ENCODE results near the gene C19orf53. TPM values are rescaled to one million over a fixed set of nuclear protein-coding genes. Genes with fewer than 3 reads are reported as not detected.

Gene C19orf53
- total and polyA plus RNA-seq, 11 donors = 79.3 to 435 (median 99.4) TPM

DNA sequence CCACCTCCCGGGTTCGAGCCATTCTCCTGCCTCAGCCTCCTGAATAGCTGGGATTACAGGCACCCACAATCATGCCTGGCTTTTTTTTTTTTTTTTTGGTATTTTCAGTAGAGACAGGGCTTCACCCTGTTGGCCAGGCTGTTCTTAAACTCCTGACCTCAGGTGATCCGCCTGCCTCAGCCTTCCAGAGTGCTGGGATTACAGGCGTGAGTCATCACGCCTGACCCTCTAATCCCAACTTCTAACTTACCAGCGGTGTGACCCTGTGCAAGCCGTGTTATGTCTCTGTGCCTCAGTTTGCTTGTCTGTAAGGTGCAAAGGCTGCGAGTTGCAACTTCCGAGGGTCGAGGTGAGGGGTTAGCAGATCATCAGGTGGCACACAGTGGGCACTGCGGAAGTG lies 38.3 kb downstream of the C19orf53 start:
- 92 to 96% (median 95%) methylated on average over 11 of the region's 11 CpGs for WGBS, 4 donors
- no peak for DNase-seq
- peaks cover 0 to 3% (median 0%) of the 10 kb centered on the region in 12 donors for H3K4me1 ChIP-seq
- peaks cover 0 to 65% (median 32%) of the 10 kb centered on the region in 9 donors for H3K36me3 ChIP-seq
- H3K27ac ChIP-seq = no peak overlapping the region
- H3K4me3 ChIP-seq = no peak overlapping the region
- H3K27me3 ChIP-seq = no peaks in the 10 kb centered on the region
- intact Hi-C loops (cut with DNase I) = no loop called here
- ATAC-seq = no peak
- TF ChIP-seq CTCF (IDR thresholded peaks at IDR 0.05) (no peak), POLR2A (IDR thresholded peaks at IDR 0.05) (no peak)
- H3K9me3 ChIP-seq = no peaks in the 10 kb centered on the region

DNA sequence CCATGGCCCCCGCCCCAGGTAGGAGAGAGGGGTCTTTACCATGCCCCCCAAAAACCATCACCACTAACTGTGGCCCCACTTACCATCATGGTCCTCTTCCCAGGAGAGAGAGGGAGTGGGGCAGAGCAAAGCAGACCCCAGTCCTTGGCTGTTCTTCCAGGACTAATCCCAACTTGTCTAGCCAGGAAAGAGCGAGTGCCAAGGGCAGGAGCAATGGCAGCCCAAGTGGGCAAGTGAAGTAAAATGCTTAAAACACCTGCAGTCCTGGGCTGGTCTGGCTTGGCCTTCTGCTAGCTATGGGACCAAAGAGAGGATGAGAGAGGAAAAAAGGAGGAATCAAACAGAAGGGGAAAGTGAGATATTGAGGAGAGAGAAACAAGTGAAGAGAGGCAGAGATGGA lies 38.9 kb downstream of the C19orf53 start:
- Histone ChIP-seq H3K27me3 (no peaks in the 10 kb centered on the region), H3K4me1 (peaks cover 0 to 6% (median 0%) of the 10 kb centered on the region in 12 donors), H3K9me3 (no peaks in the 10 kb centered on the region), H3K27ac (no peak overlapping the region), H3K4me3 (no peak overlapping the region), H3K36me3 (peaks cover 0 to 61% (median 32%) of the 10 kb centered on the region in 9 donors)
- ATAC-seq (no peak), DNase-seq (no peak)
- whole genome bisulfite sequencing, 4 donors = 93 to 100% (median 99%) methylated on average over 2 of the region's 2 CpGs
- TF ChIP-seq POLR2A (IDR thresholded peaks at IDR 0.05) (no peak), CTCF (IDR thresholded peaks at IDR 0.05) (no peak)
- intact Hi-C loops (cut with DNase I) = no loop called here

- 92 to 97% (median 94%) methylated on average over 13 to 21 of the region's 21 CpGs for WGBS, 4 donors
- intact Hi-C loops (cut with DNase I) = no loop called here
- H3K4me3 ChIP-seq = no peak overlapping the region
- peaks cover 0 to 6% (median 0%) of the 10 kb centered on the region in 12 donors for H3K4me1 ChIP-seq
- H3K9me3 ChIP-seq = no peaks in the 10 kb centered on the region
- TF ChIP-seq POLR2A (IDR thresholded peaks at IDR 0.05) (no peak), CTCF (IDR thresholded peaks at IDR 0.05) (no peak)
- DNase-seq (no peak), ATAC-seq (no peak)
- H3K36me3 ChIP-seq = peaks cover 0 to 49% (median 23%) of the 10 kb centered on the region in 9 donors
- H3K27ac ChIP-seq = no peak overlapping the region
- no peaks in the 10 kb centered on the region for H3K27me3 ChIP-seq
Measured at GRCh38 chr19:13814550-13814949, 40.3 kb downstream of the C19orf53 start.

DNA sequence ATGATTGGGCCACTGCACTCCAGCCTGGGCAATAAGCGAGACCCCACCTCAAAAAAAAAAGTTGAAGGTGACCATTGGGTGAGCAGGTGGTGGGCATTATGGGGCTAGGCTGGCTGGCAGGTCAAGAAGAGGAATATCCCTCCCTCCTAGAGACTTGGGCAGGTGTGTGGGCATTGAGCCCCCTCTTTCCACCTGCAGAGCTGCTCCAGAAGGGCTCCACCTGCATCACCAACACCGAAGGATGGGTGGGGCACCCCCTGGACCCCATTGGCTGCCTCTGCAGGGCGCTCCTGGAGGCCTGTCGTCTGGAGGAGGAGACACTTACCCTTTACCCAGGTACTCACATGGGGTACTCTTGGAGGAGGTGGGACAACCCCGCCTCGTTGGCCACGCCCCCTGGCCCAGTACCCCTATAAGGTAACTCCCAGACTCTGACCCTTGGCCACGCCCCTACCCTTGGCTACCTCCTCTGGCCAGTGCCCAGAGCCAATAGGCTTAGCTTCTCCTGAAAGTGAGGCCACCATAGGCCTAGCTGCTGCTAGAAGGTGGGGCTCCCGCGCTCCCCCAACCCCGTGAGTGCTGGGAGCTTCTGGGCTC lies 42.9 kb downstream of the C19orf53 start:
- no peak for TF ChIP-seq POLR2A (IDR thresholded peaks at IDR 0.05)
- TF ChIP-seq CTCF (IDR thresholded peaks at IDR 0.05) = no peak
- ATAC-seq = peak in 3 of 4 donors; percentile 12 to 50 (median 42)
- 56 to 83% (median 69%) methylated on average over 3 to 11 of the region's 11 CpGs for WGBS, 4 donors

More for the DNA sequence above, 42.9 kb downstream of the C19orf53 start:
- Histone ChIP-seq H3K27me3 (no peaks in the 10 kb centered on the region), H3K36me3 (peaks cover 0 to 42% (median 14%) of the 10 kb centered on the region in 9 donors), H3K9me3 (no peaks in the 10 kb centered on the region), H3K4me1 (peaks cover 0 to 8% (median 0%) of the 10 kb centered on the region in 12 donors), H3K27ac (no peak overlapping the region), H3K4me3 (peak overlapping the region in 1 of 12 donors; percentile 12)
- DNase-seq = peak in 2 of 5 donors; percentile 21 to 41
- intact Hi-C loops (cut with DNase I) = no loop called here
